Esophagus muscularis mucosa (tissue), 4 donors: ENCODE results near the gene DNAH17.

ENCODE experiments used
- CTCF ChIP-seq, 3 experiments: fragments of 200-600 bp in 2 of 3; fragments of 450-650 bp in 1 of 3; sonication (generic) in 2 of 3; IDR thresholded peaks; one replicate each; pipeline ENCODE4 v1.5.1; 2017 to 2019; ENCODE audit warnings: antibody characterized with exemption in 3 of 3, mild to moderate bottlenecking in 2 of 3, moderate library complexity in 1 of 3
- EP300 ChIP-seq: sonication (generic); formaldehyde crosslinking; IDR thresholded peaks from one replicate; pipeline ENCODE4 v1.6.1; 2017; ENCODE audit warnings: antibody characterized with exemption
- POLR2A ChIP-seq: fragments of 450-650 bp; IDR thresholded peaks from one replicate; pipeline ENCODE4 v1.6.1; 2017; ENCODE audit warnings: antibody characterized with exemption, moderate library complexity, mild to moderate bottlenecking, low read depth
- POLR2AphosphoS5 ChIP-seq, 2 donors: sonication (generic); formaldehyde crosslinking; IDR thresholded peaks; one replicate each; pipeline ENCODE4 v1.6.1; 2017; ENCODE audit warnings: antibody characterized with exemption in 2 of 2

GRCh38 chr17:78417531-78417909, 159.7 kb downstream of the DNAH17 start:
- no peak for TF ChIP-seq CTCF (IDR thresholded peaks at IDR 0.05)
- no peak for TF ChIP-seq EP300
- TF ChIP-seq POLR2A = no peak
- TF ChIP-seq POLR2AphosphoS5 (IDR thresholded peaks at IDR 0.05) = no peak
